GM12873 (cell line): ENCODE measurements around the gene DRAXIN.

Source experiments
- TF ChIP-seq, protein P1 (sequence below): IDR thresholded peaks from 2 replicates; pipeline ENCODE4 v1.5.1; 2012; ENCODE audit warnings: low read depth, mild to moderate bottlenecking, moderate library complexity, low read length, control low read depth; ENCODE audit not compliant: insufficient read depth; ENCODE audit errors: missing control alignments

DRAXIN gene

DNA sequence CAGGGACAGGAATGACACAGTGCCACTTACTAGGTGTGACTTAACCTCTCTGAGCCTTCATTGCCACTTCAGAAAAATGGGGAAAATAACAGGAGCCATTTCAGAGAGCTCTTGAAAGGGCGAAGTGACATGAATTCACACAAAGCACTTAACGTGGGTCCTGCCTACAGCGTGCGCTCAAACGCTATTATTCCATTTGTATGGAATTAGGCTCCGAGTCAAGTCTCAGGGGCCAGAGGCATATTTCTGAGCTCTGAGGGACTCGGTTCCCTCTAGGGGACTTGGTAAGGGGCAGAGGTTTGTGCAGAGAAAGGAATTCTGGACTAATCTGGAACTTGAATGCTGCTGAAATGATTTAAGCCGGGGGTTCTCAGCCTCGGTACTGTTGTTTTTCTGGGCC lies 14.1 kb downstream of the DRAXIN start:
- TF ChIP-seq, protein P1, sequence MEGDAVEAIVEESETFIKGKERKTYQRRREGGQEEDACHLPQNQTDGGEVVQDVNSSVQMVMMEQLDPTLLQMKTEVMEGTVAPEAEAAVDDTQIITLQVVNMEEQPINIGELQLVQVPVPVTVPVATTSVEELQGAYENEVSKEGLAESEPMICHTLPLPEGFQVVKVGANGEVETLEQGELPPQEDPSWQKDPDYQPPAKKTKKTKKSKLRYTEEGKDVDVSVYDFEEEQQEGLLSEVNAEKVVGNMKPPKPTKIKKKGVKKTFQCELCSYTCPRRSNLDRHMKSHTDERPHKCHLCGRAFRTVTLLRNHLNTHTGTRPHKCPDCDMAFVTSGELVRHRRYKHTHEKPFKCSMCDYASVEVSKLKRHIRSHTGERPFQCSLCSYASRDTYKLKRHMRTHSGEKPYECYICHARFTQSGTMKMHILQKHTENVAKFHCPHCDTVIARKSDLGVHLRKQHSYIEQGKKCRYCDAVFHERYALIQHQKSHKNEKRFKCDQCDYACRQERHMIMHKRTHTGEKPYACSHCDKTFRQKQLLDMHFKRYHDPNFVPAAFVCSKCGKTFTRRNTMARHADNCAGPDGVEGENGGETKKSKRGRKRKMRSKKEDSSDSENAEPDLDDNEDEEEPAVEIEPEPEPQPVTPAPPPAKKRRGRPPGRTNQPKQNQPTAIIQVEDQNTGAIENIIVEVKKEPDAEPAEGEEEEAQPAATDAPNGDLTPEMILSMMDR: no peak

DNA sequence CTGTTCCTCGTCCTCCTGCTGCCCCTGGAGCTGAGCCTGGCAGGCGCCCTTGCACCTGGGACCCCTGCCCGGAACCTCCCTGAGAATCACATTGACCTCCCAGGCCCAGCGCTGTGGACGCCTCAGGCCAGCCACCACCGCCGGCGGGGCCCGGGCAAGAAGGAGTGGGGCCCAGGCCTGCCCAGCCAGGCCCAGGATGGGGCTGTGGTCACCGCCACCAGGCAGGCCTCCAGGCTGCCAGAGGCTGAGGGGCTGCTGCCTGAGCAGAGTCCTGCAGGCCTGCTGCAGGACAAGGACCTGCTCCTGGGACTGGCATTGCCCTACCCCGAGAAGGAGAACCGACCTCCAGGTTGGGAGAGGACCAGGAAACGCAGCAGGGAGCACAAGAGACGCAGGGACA lies 14.8 kb downstream of the DRAXIN start:
- TF ChIP-seq, protein P1: no peak

DNA sequence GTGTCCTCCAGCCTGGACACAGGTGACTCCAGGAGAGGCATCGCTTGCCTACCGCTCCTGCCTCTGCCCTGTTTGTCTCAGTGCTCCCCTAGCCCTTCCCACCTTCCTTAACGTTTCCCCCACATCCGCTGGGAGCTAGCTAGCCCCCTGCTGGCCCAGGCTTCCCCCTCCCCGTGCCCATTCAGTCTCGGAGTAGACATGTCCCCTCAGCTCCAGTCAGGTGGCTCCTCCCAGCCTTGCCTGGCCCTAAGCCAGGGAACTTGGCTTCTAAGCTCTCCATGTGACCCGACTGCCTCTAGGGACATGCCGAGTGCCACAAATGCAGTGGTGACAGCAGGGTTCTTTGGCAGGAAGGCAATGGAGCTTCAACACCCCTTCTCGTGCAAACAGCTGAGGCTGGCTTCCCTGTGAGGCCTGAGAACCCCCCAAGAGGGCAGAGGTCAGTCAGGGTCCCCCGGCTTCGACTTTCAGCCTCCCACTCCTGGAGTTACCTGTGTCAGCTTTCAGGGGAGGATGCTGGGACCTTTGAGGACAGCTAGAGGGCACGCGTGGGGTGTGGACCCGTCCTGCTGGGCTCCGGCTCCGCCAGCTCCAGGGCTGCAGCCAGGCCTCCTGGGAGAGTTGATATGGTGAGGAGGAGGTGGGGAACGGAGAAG lies 16.2 kb downstream of the DRAXIN start:
- TF ChIP-seq, protein P1: no peak

DNA sequence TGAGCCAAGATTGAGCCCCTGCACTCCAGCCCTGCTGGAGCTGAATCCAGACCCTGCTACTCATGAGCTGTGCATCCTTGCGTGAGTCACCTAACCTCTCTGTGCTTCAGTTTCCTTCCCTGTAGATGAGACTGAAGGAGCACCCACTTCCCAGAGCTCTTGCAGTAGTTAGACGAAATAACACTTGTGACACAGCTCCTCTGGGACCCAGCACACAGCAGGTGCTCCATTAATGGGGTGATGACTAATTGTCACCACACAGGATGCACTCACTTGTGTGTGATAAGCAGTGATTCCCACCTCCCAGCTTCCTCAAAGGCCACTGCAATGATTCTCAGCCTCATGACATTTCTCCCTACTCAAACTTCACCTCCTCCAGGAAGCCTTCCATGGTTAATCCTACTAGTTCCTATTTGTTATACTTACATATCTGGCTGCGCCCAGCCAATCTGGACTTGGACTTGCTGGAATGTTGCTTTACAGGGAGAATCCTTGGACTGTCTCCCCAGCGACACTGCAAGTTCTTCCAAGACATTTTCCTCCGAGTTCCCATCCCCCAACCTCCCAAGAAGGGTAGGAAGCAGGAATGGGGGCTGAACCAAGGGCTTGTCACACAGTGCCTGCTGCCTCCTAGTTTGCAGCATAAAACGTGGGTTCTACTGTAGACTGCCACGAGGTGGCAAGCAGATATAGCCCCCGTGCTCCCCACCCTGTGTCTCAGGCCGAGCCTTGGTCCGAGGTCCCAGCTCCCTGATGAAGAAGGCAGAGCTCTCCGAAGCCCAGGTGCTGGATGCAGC lies 17.2 kb downstream of the DRAXIN start:
- TF ChIP-seq, protein P1: no peak

DNA sequence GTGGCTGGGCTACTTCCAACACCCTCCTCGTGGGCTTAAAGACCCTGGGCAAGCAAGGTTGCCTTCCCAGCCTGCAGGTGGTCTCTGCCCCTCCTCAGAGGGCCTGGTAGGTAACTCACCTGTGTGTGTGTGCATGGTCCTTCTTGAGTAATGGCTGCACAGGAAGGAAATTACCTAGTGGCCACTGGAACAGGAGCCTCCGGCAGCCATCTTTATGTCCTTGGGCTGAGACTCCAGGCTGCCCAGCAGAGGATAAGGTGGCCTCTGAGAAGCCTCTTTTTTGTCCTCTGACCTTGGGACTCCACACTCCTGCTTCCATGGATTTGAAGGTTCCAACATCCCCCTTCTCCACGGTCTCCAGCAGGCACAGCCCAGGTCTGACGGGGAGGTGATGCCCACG lies 20.0 kb downstream of the DRAXIN start:
- TF ChIP-seq, protein P1: no peak

DNA sequence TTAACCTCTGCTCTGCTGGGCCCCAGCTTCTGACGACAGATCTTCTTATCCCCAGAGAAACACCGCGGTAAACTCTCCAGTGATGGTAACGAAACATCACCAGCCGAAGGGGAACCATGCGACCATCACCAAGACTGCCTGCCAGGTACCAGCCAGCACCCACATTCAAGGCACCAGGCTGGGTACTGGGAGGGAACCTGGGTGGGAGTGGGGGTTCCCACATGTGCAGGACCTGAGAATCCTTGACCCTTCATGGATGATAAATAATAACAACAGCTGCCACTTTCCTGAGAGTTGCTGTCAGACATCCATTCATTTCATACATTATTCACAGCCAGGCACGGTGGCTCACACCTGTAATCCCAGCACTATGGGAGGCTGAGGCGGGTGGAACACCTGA lies 20.8 kb downstream of the DRAXIN start:
- TF ChIP-seq, protein P1: no peak

DNA sequence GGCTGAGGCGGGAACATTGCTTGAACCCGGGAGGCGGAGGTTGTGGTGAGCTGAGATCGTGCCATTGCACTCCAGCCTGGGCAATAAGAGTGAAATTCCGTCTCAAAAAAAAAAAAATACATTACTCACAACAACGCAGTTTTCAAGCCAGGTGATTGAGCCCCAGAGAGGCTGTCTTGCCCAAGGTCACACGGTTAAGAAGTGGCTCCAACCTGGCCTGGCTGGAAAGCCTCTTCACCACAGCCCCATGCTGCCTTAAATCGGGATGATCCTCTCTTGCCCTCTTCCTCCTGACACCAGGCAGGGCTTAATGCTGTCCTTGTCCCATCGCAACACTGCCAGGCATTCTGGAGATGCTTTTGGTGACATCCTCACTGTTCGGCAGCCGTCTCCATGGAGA lies 21.6 kb downstream of the DRAXIN start:
- TF ChIP-seq, protein P1: no peak
